B cell (primary cell): ENCODE results near the gene CAMK2D.

Source experiments
- EZH2 ChIP-seq: IDR thresholded peaks from 2 replicates; pipeline ENCODE4 v1.6.1; 2012; ENCODE audit warnings: borderline replicate concordance, low read depth, mild to moderate bottlenecking, moderate library complexity, low read length; ENCODE audit not compliant: insufficient read depth, poor library complexity, severe bottlenecking
- TF ChIP-seq, protein P1 (sequence below): fragments of 200-600 bp; IDR thresholded peaks from one replicate; pipeline ENCODE4 v1.8.0; 2022; ENCODE audit warnings: antibody characterized with exemption, mild to moderate bottlenecking

DNA sequence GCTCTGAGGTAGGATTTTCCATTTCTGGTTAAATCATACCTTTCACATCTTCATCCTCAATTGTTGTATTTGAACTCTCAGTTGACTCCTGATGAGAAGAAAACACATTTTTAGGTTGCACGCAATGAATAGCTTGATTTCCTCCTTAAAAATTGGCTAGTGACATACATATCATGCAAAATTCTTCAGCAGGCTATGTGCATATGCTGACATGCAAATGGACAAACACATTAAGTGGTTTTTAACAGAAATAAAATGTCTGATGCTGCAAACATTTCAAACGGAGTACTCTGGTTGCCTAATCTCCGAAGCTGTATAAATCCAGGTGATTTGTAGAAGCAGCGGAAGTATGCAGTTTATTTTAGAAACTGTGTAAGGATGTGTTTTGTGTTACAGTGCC lies 261.1 kb downstream of the CAMK2D start:
- TF ChIP-seq, protein P1, sequence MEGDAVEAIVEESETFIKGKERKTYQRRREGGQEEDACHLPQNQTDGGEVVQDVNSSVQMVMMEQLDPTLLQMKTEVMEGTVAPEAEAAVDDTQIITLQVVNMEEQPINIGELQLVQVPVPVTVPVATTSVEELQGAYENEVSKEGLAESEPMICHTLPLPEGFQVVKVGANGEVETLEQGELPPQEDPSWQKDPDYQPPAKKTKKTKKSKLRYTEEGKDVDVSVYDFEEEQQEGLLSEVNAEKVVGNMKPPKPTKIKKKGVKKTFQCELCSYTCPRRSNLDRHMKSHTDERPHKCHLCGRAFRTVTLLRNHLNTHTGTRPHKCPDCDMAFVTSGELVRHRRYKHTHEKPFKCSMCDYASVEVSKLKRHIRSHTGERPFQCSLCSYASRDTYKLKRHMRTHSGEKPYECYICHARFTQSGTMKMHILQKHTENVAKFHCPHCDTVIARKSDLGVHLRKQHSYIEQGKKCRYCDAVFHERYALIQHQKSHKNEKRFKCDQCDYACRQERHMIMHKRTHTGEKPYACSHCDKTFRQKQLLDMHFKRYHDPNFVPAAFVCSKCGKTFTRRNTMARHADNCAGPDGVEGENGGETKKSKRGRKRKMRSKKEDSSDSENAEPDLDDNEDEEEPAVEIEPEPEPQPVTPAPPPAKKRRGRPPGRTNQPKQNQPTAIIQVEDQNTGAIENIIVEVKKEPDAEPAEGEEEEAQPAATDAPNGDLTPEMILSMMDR: no peak
- TF ChIP-seq EZH2: no peak
